T-cell (primary cell): Measurements from ENCODE around the gene DNM1L. TPM values are rescaled to one million over a fixed set of nuclear protein-coding genes. Genes with fewer than 3 reads are reported as not detected.

ENCODE experiments used
- ATAC-seq, 4 experiments: fragments of 200-7000 bp in 3 of 4; fragments of 150-1000 bp in 1 of 4; cut with Tn5 transposase; replicated peaks in 1 of 4; 1 replicate in 3 of 4; 2 replicates in 1 of 4; pipeline ENCODE4 v1.10.0; 2021; ENCODE audit warnings: moderate library complexity in 3 of 4, mild to moderate bottlenecking in 2 of 4, moderate number of reproducible peaks in 1 of 4
- CTCF ChIA-PET, 2 donors: fragments of 300-600 bp; sonication (Branson Sonifier 250); formaldehyde crosslinking; loops; one replicate each; lab custom pipeline; 2022; ENCODE audit warnings: antibody characterized with exemption in 2 of 2; lab: Charles Lee
- POLR2A ChIA-PET, 2 donors: fragments of 300-600 bp; sonication (Branson Sonifier 250); formaldehyde crosslinking; loops; one replicate each; lab custom pipeline; 2022; ENCODE audit warnings: antibody characterized with exemption in 2 of 2; lab: Charles Lee
- DNase-seq, 35 experiments: peaks; one replicate each; pipeline versions ENCODE4 v3.0.0 to v3.0.0-alpha.2; 2013 to 2023
- H3K27ac ChIP-seq: one replicate; pipeline ENCODE4 v1.5.1; 2013; ENCODE audit warnings: low read length
- H3K27me3 ChIP-seq, 2 experiments: replicated peaks in 1 of 2; 1 replicate in 1 of 2; 2 replicates in 1 of 2; pipeline versions ENCODE4 v1.6.1 to v1.7.0; 2013; ENCODE audit warnings: low read length in 1 of 2, mixed read lengths in 1 of 2; ENCODE audit not compliant: control insufficient read depth in 2 of 2, insufficient read depth in 2 of 2; ENCODE audit errors: extremely low read depth in 1 of 2
- H3K36me3 ChIP-seq, 2 donors: 1 replicate in 1 of 2; 2 replicates in 1 of 2; pipeline versions ENCODE4 v1.6.1 to v1.7.0; 2013; ENCODE audit warnings: low read length in 1 of 2; ENCODE audit not compliant: control insufficient read depth in 2 of 2, insufficient read depth in 1 of 2; ENCODE audit errors: extremely low read depth in 1 of 2
- H3K4me1 ChIP-seq, 2 experiments: 1 replicate in 1 of 2; 2 replicates in 1 of 2; pipeline versions ENCODE4 v1.6.1 to v1.7.0; 2013; ENCODE audit warnings: low read length in 2 of 2, mixed read lengths in 1 of 2; ENCODE audit not compliant: insufficient read depth in 2 of 2, control insufficient read depth in 1 of 2; ENCODE audit errors: extremely low read depth in 1 of 2
- H3K4me3 ChIP-seq, 2 donors: 1 replicate in 1 of 2; 2 replicates in 1 of 2; pipeline versions ENCODE4 v1.5.1 to v1.7.0; 2013; ENCODE audit warnings: mild to moderate bottlenecking in 2 of 2, low read length in 1 of 2, moderate library complexity in 1 of 2; ENCODE audit not compliant: control insufficient read depth in 1 of 2; ENCODE audit errors: extremely low read depth in 1 of 2
- H3K9me3 ChIP-seq: 2 replicates; pipeline ENCODE4 v1.7.0; 2013
- H3K27ac Mint-ChIP-seq, 2 donors: one replicate each; pipeline ENCODE4 v1.8.0; 2020 to 2021; ENCODE audit warnings: mild to moderate bottlenecking in 2 of 2, mixed read lengths in 2 of 2
- H3K27me3 Mint-ChIP-seq, 2 donors: one replicate each; pipeline ENCODE4 v1.8.0; 2021 to 2022; ENCODE audit warnings: mixed read lengths in 2 of 2
- H3K36me3 Mint-ChIP-seq: one replicate; pipeline ENCODE4 v1.8.0; 2021; ENCODE audit warnings: mixed read lengths
- H3K4me1 Mint-ChIP-seq, 3 donors: one replicate each; pipeline ENCODE4 v1.8.0; 2020 to 2022; ENCODE audit warnings: mixed read lengths in 3 of 3, mild to moderate bottlenecking in 1 of 3
- H3K4me3 Mint-ChIP-seq, 3 donors: one replicate each; pipeline ENCODE4 v1.8.0; 2020 to 2022; ENCODE audit warnings: mild to moderate bottlenecking in 3 of 3, mixed read lengths in 3 of 3, moderate library complexity in 3 of 3
- H3K9me3 Mint-ChIP-seq, 3 donors: one replicate each; pipeline ENCODE4 v1.8.0; 2020 to 2022; ENCODE audit warnings: mixed read lengths in 3 of 3
- WGBS: methylation state at CpG from one replicate; pipeline ENCODE4 v1.1.5; 2013; ENCODE audit warnings: missing lambda C conversion rate; ENCODE audit not compliant: insufficient coverage; 5-methylcytosine and 5-hydroxymethylcytosine counted together
- total RNA-seq, 35 experiments: library from RNA in 6 of 35; stranded (reverse) in 6 of 35; fragments of 120-200 nt in 1 of 35; gene quantifications; one replicate each; pipeline versions ENCODE4 v1.2.1 to v1.2.4 and lab custom pipeline; 2013 to 2026

Gene DNM1L
- total RNA-seq, 5 donors from 2014 or later (not counting 1 experiment from before 2014, with no cell fraction given) = 44.4 to 65.9 (median 48.3) TPM

- Histone ChIP-seq H3K4me1 (no peaks in the 10 kb centered on the region), H3K27ac (no peak overlapping the region), H3K27me3 (peaks cover 0 to 6% of the 10 kb centered on the region in 2 experiments), H3K4me3 (no peak overlapping the region), H3K36me3 (no peaks in the 10 kb centered on the region), H3K9me3 (no peaks in the 10 kb centered on the region)
- Mint-ChIP-seq H3K27ac (no peak overlapping the region), H3K36me3 (no peaks in the 10 kb centered on the region), H3K27me3 (peaks cover 6 to 7% of the 10 kb centered on the region in 2 donors), H3K4me1 (no peaks in the 10 kb centered on the region), H3K4me3 (no peak overlapping the region), H3K9me3 (no peaks in the 10 kb centered on the region)
- CTCF ChIA-PET = interaction anchor here in 1 of 2 donors (0.6 kb wide), 2 partner anchors 827 to 1336 kb away, joined by 4 read pairs; no protein-coding TSS in a partner anchor
- ATAC-seq = no peak
- WGBS = no CpG with 5 or more reads among the region's 1 CpG
- DNase-seq = no peak
- POLR2A ChIA-PET = interaction anchor here in 1 of 2 donors (0.5 kb wide), 1 partner anchor 641 kb away, joined by 3 read pairs; no protein-coding TSS in a partner anchor
These were observed 82.6 kb downstream of the DNM1L start for GRCh38 chr12:32761716-32762115.

GRCh38 chr12:32765906-32766305 is 86.8 kb downstream of the DNM1L start:
- Histone ChIP-seq H3K27ac (no peak overlapping the region), H3K9me3 (no peaks in the 10 kb centered on the region), H3K27me3 (peaks cover 0 to 7% of the 10 kb centered on the region in 2 experiments), H3K36me3 (no peaks in the 10 kb centered on the region), H3K4me1 (no peaks in the 10 kb centered on the region), H3K4me3 (no peak overlapping the region)
- H3K36me3 Mint-ChIP-seq = no peaks in the 10 kb centered on the region
- no peak overlapping the region for H3K27ac Mint-ChIP-seq
- H3K4me3 Mint-ChIP-seq = no peak overlapping the region
- ChIA-PET POLR2A (no interaction called here), CTCF (interaction anchor here in 1 of 2 donors (0.7 kb wide), 1 partner anchor 1394 kb away, joined by 3 read pairs; no protein-coding TSS in a partner anchor)
- H3K27me3 Mint-ChIP-seq = peaks cover 17 to 28% of the 10 kb centered on the region in 2 donors
- no peaks in the 10 kb centered on the region for H3K9me3 Mint-ChIP-seq
- DNase-seq = no peak
- no peak for ATAC-seq
- H3K4me1 Mint-ChIP-seq = no peaks in the 10 kb centered on the region
- no CpG with 5 or more reads among the region's 4 CpGs for WGBS

DNA sequence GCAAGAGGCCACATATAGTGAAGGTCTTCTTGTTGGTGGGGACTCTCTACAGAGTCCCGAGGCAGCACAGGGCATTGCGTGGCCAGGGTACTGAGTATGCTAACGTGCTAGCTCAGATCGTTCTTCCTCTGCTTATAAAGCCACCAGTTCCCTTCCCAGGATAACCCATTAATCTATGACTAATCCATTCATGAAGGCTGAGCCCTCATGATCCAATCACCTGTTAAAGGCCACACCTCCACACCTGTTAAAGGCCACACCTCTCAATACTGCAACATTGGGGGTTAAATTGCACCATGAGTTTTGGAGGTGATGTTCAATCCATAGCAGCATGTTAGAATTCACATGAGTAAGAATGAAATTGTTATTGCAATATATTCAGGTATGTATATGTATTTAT is 89.4 kb downstream of the DNM1L start:
- DNase-seq = no peak
- Histone ChIP-seq H3K4me3 (no peak overlapping the region), H3K36me3 (no peaks in the 10 kb centered on the region), H3K27ac (no peak overlapping the region), H3K4me1 (no peaks in the 10 kb centered on the region), H3K27me3 (peaks cover 0 to 2% of the 10 kb centered on the region in 2 experiments), H3K9me3 (no peaks in the 10 kb centered on the region)
- ATAC-seq = no peak
- no peak overlapping the region for H3K27ac Mint-ChIP-seq
- H3K9me3 Mint-ChIP-seq = no peaks in the 10 kb centered on the region
- H3K27me3 Mint-ChIP-seq = peaks cover 17 to 22% of the 10 kb centered on the region in 2 donors
- WGBS = 93% methylated on average over 2 of the region's 4 CpGs
- ChIA-PET POLR2A (no interaction called here), CTCF (no interaction called here)
- H3K36me3 Mint-ChIP-seq = no peaks in the 10 kb centered on the region
- no peak overlapping the region for H3K4me3 Mint-ChIP-seq
- no peaks in the 10 kb centered on the region for H3K4me1 Mint-ChIP-seq

GRCh38 chr12:32770141-32770540 is 91.0 kb downstream of the DNM1L start:
- Histone ChIP-seq H3K27me3 (peaks cover 0 to 2% of the 10 kb centered on the region in 2 experiments), H3K4me3 (no peak overlapping the region), H3K27ac (no peak overlapping the region), H3K36me3 (no peaks in the 10 kb centered on the region), H3K9me3 (no peaks in the 10 kb centered on the region), H3K4me1 (no peaks in the 10 kb centered on the region)
- ATAC-seq (no peak), DNase-seq (no peak)
- no peaks in the 10 kb centered on the region for H3K9me3 Mint-ChIP-seq
- peaks cover 17 to 22% of the 10 kb centered on the region in 2 donors for H3K27me3 Mint-ChIP-seq
- no peak overlapping the region for H3K27ac Mint-ChIP-seq
- no peak overlapping the region for H3K4me3 Mint-ChIP-seq
- ChIA-PET POLR2A (no interaction called here), CTCF (interaction anchor here (0.6 to 1.1 kb wide), 2 partner anchors 14 to 710 kb away, joined by 5 to 6 read pairs; partner anchors contain the start of gene YARS2 (in 1 of the 2))
- no CpG with 5 or more reads among the region's 1 CpG for WGBS
- no peaks in the 10 kb centered on the region for H3K4me1 Mint-ChIP-seq
- H3K36me3 Mint-ChIP-seq = no peaks in the 10 kb centered on the region

- H3K4me3 ChIP-seq = no peak overlapping the region
- ChIA-PET CTCF (interaction anchor here in 1 of 2 donors (0.6 kb wide), 1 partner anchor 13 kb away, joined by 3 read pairs; no protein-coding TSS in a partner anchor), POLR2A (interaction anchor here in 1 of 2 donors (0.6 kb wide), 1 partner anchor 10 kb away, joined by 3 read pairs; no protein-coding TSS in a partner anchor)
- H3K36me3 Mint-ChIP-seq = no peaks in the 10 kb centered on the region
- no peak overlapping the region for H3K27ac Mint-ChIP-seq
- no peaks in the 10 kb centered on the region for H3K9me3 ChIP-seq
- H3K36me3 ChIP-seq = no peaks in the 10 kb centered on the region
- ATAC-seq (no peak), DNase-seq (no peak)
- H3K9me3 Mint-ChIP-seq = no peaks in the 10 kb centered on the region
- no peaks in the 10 kb centered on the region for H3K4me1 ChIP-seq
- no peak overlapping the region for H3K4me3 Mint-ChIP-seq
- peaks cover 13 to 17% of the 10 kb centered on the region in 2 donors for H3K27me3 Mint-ChIP-seq
- H3K27ac ChIP-seq = no peak overlapping the region
- no CpG with 5 or more reads among the region's 6 CpGs for WGBS
- H3K4me1 Mint-ChIP-seq = no peaks in the 10 kb centered on the region
- H3K27me3 ChIP-seq = no peaks in the 10 kb centered on the region
These were observed 94.6 kb downstream of the DNM1L start for GRCh38 chr12:32773691-32774090.

DNA sequence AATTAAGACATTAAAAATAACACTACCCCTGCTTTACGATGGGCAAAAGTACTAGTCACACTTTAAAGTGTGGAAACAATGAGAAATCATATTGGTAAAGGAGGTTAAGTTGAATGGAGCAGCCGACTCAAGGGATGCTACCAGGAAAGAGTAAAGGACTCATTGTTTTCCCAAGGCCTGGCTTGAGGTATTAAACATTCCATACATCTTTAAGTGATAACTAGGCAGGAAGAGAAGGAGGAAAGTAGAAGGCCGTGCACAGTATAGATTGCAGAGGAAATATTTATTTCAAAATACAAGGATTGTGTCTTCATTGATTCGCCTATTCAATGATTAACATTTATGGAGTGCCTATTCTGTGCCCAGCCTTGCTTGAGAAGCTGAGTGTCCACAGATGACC is 97.2 kb downstream of the DNM1L start:
- H3K4me3 ChIP-seq = no peak overlapping the region
- H3K36me3 ChIP-seq = no peaks in the 10 kb centered on the region
- no peak for DNase-seq
- Mint-ChIP-seq H3K4me1 (no peaks in the 10 kb centered on the region), H3K36me3 (no peaks in the 10 kb centered on the region), H3K27ac (no peak overlapping the region), H3K9me3 (no peaks in the 10 kb centered on the region), H3K4me3 (no peak overlapping the region), H3K27me3 (peaks cover 10 to 16% of the 10 kb centered on the region in 2 donors)
- H3K4me1 ChIP-seq = no peaks in the 10 kb centered on the region
- H3K27me3 ChIP-seq = no peaks in the 10 kb centered on the region
- no peak overlapping the region for H3K27ac ChIP-seq
- WGBS = no CpG with 5 or more reads among the region's 4 CpGs
- no peak for ATAC-seq
- CTCF ChIA-PET = interaction anchor here in 1 of 2 donors (0.5 kb wide), 1 partner anchor 1267 kb away, joined by 3 read pairs; no protein-coding TSS in a partner anchor
- POLR2A ChIA-PET = no interaction called here
- H3K9me3 ChIP-seq = no peaks in the 10 kb centered on the region
